Kidney (tissue), 14 donors: ENCODE data around the gene KRT83. TPM values are rescaled to one million over a fixed set of nuclear protein-coding genes. Genes with fewer than 3 reads are reported as not detected.

Source experiments
- DNase-seq, 5 donors: peaks; one replicate each; pipeline ENCODE4 v3.0.0-alpha.2; 2013 to 2020
- FAIRE-seq: peaks from 2 replicates; lab custom pipeline; 2012; peaks lifted over from hg19 to GRCh38; lab: Jason Lieb, UNC
- H3K27ac ChIP-seq, 2 donors: one replicate each; pipeline ENCODE4 v1.7.0; 2013; ENCODE audit warnings: low read depth in 2 of 2, low read length in 2 of 2, inconsistent platforms in 1 of 2
- H3K27me3 ChIP-seq: one replicate; pipeline ENCODE4 v1.7.1; 2013; ENCODE audit warnings: low read length, inconsistent platforms; ENCODE audit not compliant: control insufficient read depth, insufficient read depth
- H3K36me3 ChIP-seq, 3 donors: one replicate each; pipeline versions ENCODE4 v1.7.0 to v1.7.1; 2013; ENCODE audit warnings: low read length in 3 of 3, control low read depth in 1 of 3, inconsistent platforms in 1 of 3; ENCODE audit not compliant: insufficient read depth in 3 of 3, control insufficient read depth in 2 of 3
- H3K4me1 ChIP-seq, 3 donors: one replicate each; pipeline versions ENCODE4 v1.7.0 to v1.7.1; 2013; ENCODE audit warnings: low read length in 3 of 3, inconsistent platforms in 1 of 3, low read depth in 1 of 3; ENCODE audit not compliant: control insufficient read depth in 2 of 3, insufficient read depth in 2 of 3
- H3K4me3 ChIP-seq, 3 donors: one replicate each; pipeline versions ENCODE4 v1.7.0 to v1.8.1; 2013; ENCODE audit warnings: low read length in 3 of 3, control low read depth in 1 of 3, inconsistent platforms in 1 of 3
- H3K9ac ChIP-seq, 3 donors: one replicate each; pipeline versions ENCODE4 v1.7.0 to v1.7.1; 2013; ENCODE audit warnings: low read length in 3 of 3, control low read depth in 1 of 3, inconsistent platforms in 1 of 3
- H3K9me3 ChIP-seq, 3 donors: one replicate each; pipeline versions ENCODE4 v1.7.0 to v1.7.1; 2013; ENCODE audit warnings: low read length in 3 of 3, control low read depth in 1 of 3, inconsistent platforms in 1 of 3; ENCODE audit not compliant: control insufficient read depth in 2 of 3, insufficient read depth in 1 of 3
- intact Hi-C: fragments of 100-400 bp; cut with DNase I; formaldehyde crosslinking; loops from one replicate; pipeline ENCODE4 v1.11.1; 2022
- polyA plus RNA-seq: library from polyadenylated mRNA; stranded (reverse); fragments of 350-450 nt; fragmentation: Illumina TruSeq; extraction: RNeasy Lipid Tissue Mini Kit (QIAGEN cat#74804); gene quantifications from one replicate; pipeline ENCODE4 v1.2.3, GENCODE V29; 2014; ENCODE audit warnings: low read depth, low replicate concordance; ENCODE audit not compliant: insufficient read depth
- total RNA-seq: library from RNA; stranded (reverse); fragmentation: NEBNext Ultra II Directional; extraction: Animal tissue kit (Norgen Biotek cat#: 25700); gene quantifications from one replicate; pipeline ENCODE4 v1.2.1, GENCODE V29; 2021
- TF ChIP-seq, protein P1 (sequence below): IDR thresholded peaks from 3 replicates; pipeline ENCODE4 v1.5.1; 2012; ENCODE audit warnings: mild to moderate bottlenecking, moderate library complexity, borderline replicate concordance; ENCODE audit not compliant: insufficient read depth; ENCODE audit errors: extremely low read depth
- donor health status: control.
- donor health status: control.
- donor health status: control.
- donor health status: control.
- donor health status: control.
- donor health status: DM: yes; HTN: yes; CAD: no.
- donor health status: Normal renal cell carcinoma (clear cell type).

The KRT83 gene
- total and polyA plus RNA-seq, 2 donors from 2014 or later, result not detected

DNA sequence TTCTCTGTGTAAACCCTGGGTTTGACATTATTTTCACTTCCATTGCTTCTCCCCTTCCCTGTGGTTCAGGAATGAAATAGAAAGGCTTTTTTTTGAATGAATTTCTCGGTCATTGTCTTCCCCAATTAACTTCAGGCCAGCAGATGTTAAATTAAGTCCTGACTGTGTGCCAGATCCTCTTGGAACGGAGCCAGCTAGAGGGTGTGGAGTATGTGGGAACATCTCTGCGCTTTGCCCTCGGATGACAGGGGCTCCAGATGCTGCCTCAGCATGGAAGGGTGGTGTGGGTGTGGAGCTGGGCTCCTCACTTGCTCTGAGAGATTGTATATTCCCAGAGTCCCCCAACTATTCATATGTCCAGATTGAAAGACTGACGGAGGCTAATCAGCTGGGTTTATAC lies 33.0 kb upstream of the KRT83 start:
- H3K27ac ChIP-seq, result no peak overlapping the region
- H3K9me3 ChIP-seq, result no peaks in the 10 kb centered on the region
- H3K36me3 ChIP-seq, result no peaks in the 10 kb centered on the region
- DNase-seq, result no peak
- no peaks in the 10 kb centered on the region for H3K27me3 ChIP-seq
- TF ChIP-seq, protein P1, sequence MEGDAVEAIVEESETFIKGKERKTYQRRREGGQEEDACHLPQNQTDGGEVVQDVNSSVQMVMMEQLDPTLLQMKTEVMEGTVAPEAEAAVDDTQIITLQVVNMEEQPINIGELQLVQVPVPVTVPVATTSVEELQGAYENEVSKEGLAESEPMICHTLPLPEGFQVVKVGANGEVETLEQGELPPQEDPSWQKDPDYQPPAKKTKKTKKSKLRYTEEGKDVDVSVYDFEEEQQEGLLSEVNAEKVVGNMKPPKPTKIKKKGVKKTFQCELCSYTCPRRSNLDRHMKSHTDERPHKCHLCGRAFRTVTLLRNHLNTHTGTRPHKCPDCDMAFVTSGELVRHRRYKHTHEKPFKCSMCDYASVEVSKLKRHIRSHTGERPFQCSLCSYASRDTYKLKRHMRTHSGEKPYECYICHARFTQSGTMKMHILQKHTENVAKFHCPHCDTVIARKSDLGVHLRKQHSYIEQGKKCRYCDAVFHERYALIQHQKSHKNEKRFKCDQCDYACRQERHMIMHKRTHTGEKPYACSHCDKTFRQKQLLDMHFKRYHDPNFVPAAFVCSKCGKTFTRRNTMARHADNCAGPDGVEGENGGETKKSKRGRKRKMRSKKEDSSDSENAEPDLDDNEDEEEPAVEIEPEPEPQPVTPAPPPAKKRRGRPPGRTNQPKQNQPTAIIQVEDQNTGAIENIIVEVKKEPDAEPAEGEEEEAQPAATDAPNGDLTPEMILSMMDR, result no peak
- H3K4me3 ChIP-seq, result no peak overlapping the region
- intact Hi-C loops, result no loop called here
- H3K9ac ChIP-seq, result no peak overlapping the region
- no peak for FAIRE-seq
- peaks cover 0 to 4% (median 3%) of the 10 kb centered on the region in 3 donors for H3K4me1 ChIP-seq

DNA sequence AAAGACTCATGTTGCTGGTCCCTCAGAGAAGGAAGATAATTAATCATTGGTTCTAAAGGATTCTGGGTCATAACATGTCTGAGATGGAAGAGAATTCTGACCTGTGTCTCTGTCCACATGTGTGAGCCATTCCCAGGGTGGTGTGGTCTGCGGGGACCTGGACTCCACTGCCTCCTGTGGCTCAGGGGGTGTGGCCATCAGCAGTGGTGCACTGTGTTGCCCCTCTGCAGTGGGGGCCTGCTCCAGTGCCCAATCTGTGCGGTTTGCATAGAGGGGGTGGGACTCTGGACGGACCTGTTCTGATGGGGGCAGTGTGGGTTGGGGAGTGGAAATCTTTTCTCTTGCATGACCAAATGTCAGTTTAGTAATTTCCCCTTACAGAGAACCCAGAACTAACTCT lies 32.6 kb upstream of the KRT83 start:
- H3K36me3 ChIP-seq, result no peaks in the 10 kb centered on the region
- no peak overlapping the region for H3K27ac ChIP-seq
- TF ChIP-seq, protein P1, result no peak
- no peak overlapping the region for H3K4me3 ChIP-seq
- H3K4me1 ChIP-seq, result peaks cover 0 to 6% (median 3%) of the 10 kb centered on the region in 3 donors
- FAIRE-seq, result no peak
- intact Hi-C loops, result no loop called here
- H3K9me3 ChIP-seq, result no peaks in the 10 kb centered on the region
- no peaks in the 10 kb centered on the region for H3K27me3 ChIP-seq
- H3K9ac ChIP-seq, result no peak overlapping the region
- no peak for DNase-seq

GRCh38 chr12:52352951-52353350 lies 31.8 kb upstream of the KRT83 start:
- DNase-seq (no peak), FAIRE-seq (no peak)
- H3K4me1 ChIP-seq, result peaks cover 0 to 6% (median 3%) of the 10 kb centered on the region in 3 donors
- intact Hi-C loops, result no loop called here
- H3K36me3 ChIP-seq, result no peaks in the 10 kb centered on the region
- TF ChIP-seq, protein P1, result no peak
- H3K4me3 ChIP-seq, result no peak overlapping the region
- no peaks in the 10 kb centered on the region for H3K9me3 ChIP-seq
- no peaks in the 10 kb centered on the region for H3K27me3 ChIP-seq
- H3K9ac ChIP-seq, result no peak overlapping the region
- H3K27ac ChIP-seq, result no peak overlapping the region
